ENCODE measurements around the gene UFM1. TPM values are rescaled to one million over a fixed set of nuclear protein-coding genes. Genes with fewer than 3 reads are reported as not detected.
"Not testable (repeated sequence)": the region's sequence is repeated elsewhere in the genome, so short reads cannot be mapped to it uniquely, and the experiment has no call there.

UFM1 gene
- total RNA-seq, 4 donors from 2014 or later, result 18.3 to 61.6 (median 37.2) TPM

DNA sequence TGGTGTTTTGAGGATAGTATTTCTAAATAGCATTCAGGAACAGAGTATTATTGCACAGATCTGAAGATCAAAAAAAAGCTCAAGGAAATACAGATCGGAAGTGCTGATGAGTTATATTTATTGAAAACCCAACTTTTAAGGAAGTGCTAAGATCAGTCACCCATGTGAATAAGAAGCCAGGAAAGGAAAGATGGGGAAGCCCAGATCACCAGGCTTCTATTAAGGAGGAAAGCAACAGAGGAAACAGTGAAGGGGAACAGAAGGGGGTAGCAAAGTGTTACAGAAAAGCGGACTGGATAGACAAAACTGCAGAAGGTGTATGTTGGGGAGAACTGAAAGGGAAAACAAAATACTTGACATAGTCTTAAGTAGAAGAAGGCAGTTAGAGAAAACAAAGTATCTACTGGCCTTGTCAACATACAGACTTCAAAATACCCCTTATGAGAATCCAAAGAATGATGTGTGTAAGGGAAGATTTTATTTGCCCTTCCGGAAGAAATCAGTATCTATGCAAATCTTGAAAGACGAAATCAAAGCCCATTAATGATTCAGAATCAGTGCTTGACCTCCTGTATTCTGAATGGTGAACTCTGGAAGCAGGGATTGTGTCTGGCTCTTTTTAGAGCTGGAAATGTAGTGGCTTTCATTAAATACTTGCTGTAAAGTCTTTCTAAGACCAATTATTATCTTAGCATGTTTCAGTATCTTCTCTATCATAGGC, 12.1 kb downstream of the UFM1 start:
- Histone ChIP-seq H3K4me1 (no peaks in the 10 kb centered on the region), H3K36me3 (peaks cover 0 to 29% (median 10%) of the 10 kb centered on the region in 4 donors), H3K27me3 (no peaks in the 10 kb centered on the region), H3K9me3 (no peaks in the 10 kb centered on the region), H3K27ac (no peak overlapping the region), H3K4me3 (no peak overlapping the region)
- no peak for DNase-seq
- 82 to 87% methylated on average over 3 to 4 of the region's 4 CpGs for whole genome bisulfite sequencing, 2 donors (ENCODE audit: low coverage in 1 of 2)
- intact Hi-C loops (cut with DNase I; ENCODE audit: low total_unique reads), result no loop called here
- in situ Hi-C loops (cut with MboI; ENCODE audit: low pct_ligation_motif_present in 1 of 4, low pct_unique_long_range_greater_than_20kb in 1 of 4, low sequenced_read_pairs in 3 of 4), result loop anchor here in 1 of 4 donors (25.0 kb wide), 1 partner anchor 1299 kb away; the partner anchor contains the start of gene SUPT20H
- no peak for TF ChIP-seq POLR2AphosphoS5 (IDR thresholded peaks at IDR 0.05)

GRCh38 chr13:38363219-38363618, 13.6 kb downstream of the UFM1 start:
- DNase-seq, result no peak
- Histone ChIP-seq H3K4me3 (no peak overlapping the region), H3K4me1 (no peaks in the 10 kb centered on the region), H3K27ac (no peak overlapping the region), H3K36me3 (peaks cover 0 to 29% (median 10%) of the 10 kb centered on the region in 4 donors), H3K9me3 (no peaks in the 10 kb centered on the region), H3K27me3 (no peaks in the 10 kb centered on the region)
- in situ Hi-C loops (cut with MboI; ENCODE audit: low pct_ligation_motif_present in 1 of 4, low pct_unique_long_range_greater_than_20kb in 1 of 4, low sequenced_read_pairs in 3 of 4) (loop anchor here in 1 of 4 donors (25.0 kb wide), 1 partner anchor 1301 kb away; the partner anchor contains the start of gene SUPT20H), intact Hi-C loops (cut with DNase I; ENCODE audit: low total_unique reads) (no loop called here)
- TF ChIP-seq, protein P1, sequence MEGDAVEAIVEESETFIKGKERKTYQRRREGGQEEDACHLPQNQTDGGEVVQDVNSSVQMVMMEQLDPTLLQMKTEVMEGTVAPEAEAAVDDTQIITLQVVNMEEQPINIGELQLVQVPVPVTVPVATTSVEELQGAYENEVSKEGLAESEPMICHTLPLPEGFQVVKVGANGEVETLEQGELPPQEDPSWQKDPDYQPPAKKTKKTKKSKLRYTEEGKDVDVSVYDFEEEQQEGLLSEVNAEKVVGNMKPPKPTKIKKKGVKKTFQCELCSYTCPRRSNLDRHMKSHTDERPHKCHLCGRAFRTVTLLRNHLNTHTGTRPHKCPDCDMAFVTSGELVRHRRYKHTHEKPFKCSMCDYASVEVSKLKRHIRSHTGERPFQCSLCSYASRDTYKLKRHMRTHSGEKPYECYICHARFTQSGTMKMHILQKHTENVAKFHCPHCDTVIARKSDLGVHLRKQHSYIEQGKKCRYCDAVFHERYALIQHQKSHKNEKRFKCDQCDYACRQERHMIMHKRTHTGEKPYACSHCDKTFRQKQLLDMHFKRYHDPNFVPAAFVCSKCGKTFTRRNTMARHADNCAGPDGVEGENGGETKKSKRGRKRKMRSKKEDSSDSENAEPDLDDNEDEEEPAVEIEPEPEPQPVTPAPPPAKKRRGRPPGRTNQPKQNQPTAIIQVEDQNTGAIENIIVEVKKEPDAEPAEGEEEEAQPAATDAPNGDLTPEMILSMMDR (IDR thresholded peaks at IDR 0.05), result no peak
- TF ChIP-seq EP300 (IDR thresholded peaks at IDR 0.05; ENCODE audit: low read depth), result no peak
- TF ChIP-seq POLR2A (IDR thresholded peaks at IDR 0.05), result no peak
- no peak for TF ChIP-seq POLR2AphosphoS5 (IDR thresholded peaks at IDR 0.05)
- WGBS, 2 donors (ENCODE audit: low coverage in 1 of 2), result 86 to 91% methylated on average over 2 of the region's 2 CpGs

DNA sequence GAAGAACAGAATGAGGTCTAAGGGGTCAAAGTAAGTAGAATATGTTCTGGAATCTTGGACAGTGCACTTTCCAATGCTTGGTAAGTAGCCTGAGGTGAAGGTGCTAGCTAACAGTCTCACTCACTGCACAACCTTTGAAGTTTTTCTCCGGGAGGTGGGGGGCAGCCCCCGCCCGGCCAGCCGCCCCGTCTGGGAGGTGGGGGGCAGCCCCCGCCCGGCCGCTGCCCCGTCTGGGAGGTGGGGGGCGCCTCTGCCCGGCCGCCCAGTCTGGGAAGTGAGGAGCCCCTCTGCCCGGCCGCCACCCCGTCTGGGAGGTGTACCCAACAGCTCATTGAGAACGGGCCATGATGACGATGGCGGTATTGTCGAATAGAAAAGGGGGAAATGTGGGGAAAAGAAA, 14.1 kb downstream of the UFM1 start:
- H3K4me3 ChIP-seq; H3K4me1 ChIP-seq; H3K27ac ChIP-seq; H3K9me3 ChIP-seq; intact Hi-C loops (cut with DNase I; ENCODE audit: low total_unique reads); DNase-seq; H3K27me3 ChIP-seq: not testable (repeated sequence)
- in situ Hi-C loops (cut with MboI; ENCODE audit: low pct_ligation_motif_present in 1 of 4, low pct_unique_long_range_greater_than_20kb in 1 of 4, low sequenced_read_pairs in 3 of 4), result loop anchor here in 1 of 4 donors (25.0 kb wide), 1 partner anchor 1301 kb away; the partner anchor contains the start of gene SUPT20H
- WGBS, 2 donors (ENCODE audit: low coverage in 1 of 2), result 93% methylated on average over 12 of the region's 19 CpGs; no CpG with 5 or more reads in 1 of the 2 donors
- H3K36me3 ChIP-seq, result peaks cover 0 to 29% (median 10%) of the 10 kb centered on the region in 4 donors

GRCh38 chr13:38365661-38366060, 16.0 kb downstream of the UFM1 start:
- no peak for DNase-seq
- intact Hi-C loops (cut with DNase I; ENCODE audit: low total_unique reads), result no loop called here
- WGBS, 2 donors (ENCODE audit: low coverage in 1 of 2), result 42 to 50% methylated on average over 3 of the region's 3 CpGs
- in situ Hi-C loops (cut with MboI; ENCODE audit: low pct_ligation_motif_present in 1 of 4, low pct_unique_long_range_greater_than_20kb in 1 of 4, low sequenced_read_pairs in 3 of 4), result loop anchor here in 1 of 4 donors (25.0 kb wide), 1 partner anchor 1303 kb away; the partner anchor contains the start of gene SUPT20H
- Histone ChIP-seq H3K36me3 (peaks cover 0 to 17% (median 4%) of the 10 kb centered on the region in 4 donors), H3K4me3 (no peak overlapping the region), H3K27me3 (no peaks in the 10 kb centered on the region), H3K27ac (no peak overlapping the region), H3K9me3 (no peaks in the 10 kb centered on the region), H3K4me1 (no peaks in the 10 kb centered on the region)
- TF ChIP-seq EP300 (IDR thresholded peaks at IDR 0.05; ENCODE audit: low read depth), result no peak
- TF ChIP-seq POLR2AphosphoS5 (IDR thresholded peaks at IDR 0.05), result no peak
- TF ChIP-seq, protein P1 (IDR thresholded peaks at IDR 0.05), result no peak
- TF ChIP-seq POLR2A (IDR thresholded peaks at IDR 0.05), result no peak

GRCh38 chr13:38366954-38367645, 17.4 kb downstream of the UFM1 start:
- no peaks in the 10 kb centered on the region for H3K4me1 ChIP-seq
- no peaks in the 10 kb centered on the region for H3K9me3 ChIP-seq
- intact Hi-C loops (cut with DNase I; ENCODE audit: low total_unique reads) (no loop called here), in situ Hi-C loops (cut with MboI; ENCODE audit: low pct_ligation_motif_present in 1 of 4, low pct_unique_long_range_greater_than_20kb in 1 of 4, low sequenced_read_pairs in 3 of 4) (loop anchor here in 1 of 4 donors (25.0 kb wide), 1 partner anchor 1305 kb away; the partner anchor contains the start of gene SUPT20H)
- 49 to 52% methylated on average over 3 of the region's 3 CpGs for WGBS, 2 donors (ENCODE audit: low coverage in 1 of 2)
- H3K36me3 ChIP-seq, result peaks cover 0 to 3% (median 0%) of the 10 kb centered on the region in 4 donors
- no peak overlapping the region for H3K27ac ChIP-seq
- no peaks in the 10 kb centered on the region for H3K27me3 ChIP-seq
- DNase-seq, result no peak
- no peak overlapping the region for H3K4me3 ChIP-seq
- TF ChIP-seq EP300 (IDR thresholded peaks at IDR 0.05; ENCODE audit: low read depth) (no peak), POLR2A (IDR thresholded peaks at IDR 0.05) (no peak), POLR2AphosphoS5 (IDR thresholded peaks at IDR 0.05) (no peak)
- TF ChIP-seq, protein P1 (IDR thresholded peaks at IDR 0.05), result no peak
